Measurements from ENCODE around the gene FRRS1. TPM values are rescaled to one million over a fixed set of nuclear protein-coding genes. Genes with fewer than 3 reads are reported as not detected.

FRRS1 gene
- total and polyA plus RNA-seq, 2 experiments from 2014 or later = 0.34 to 6.8 TPM

- H4K20me1 ChIP-seq (replicated peaks; ENCODE audit: insufficient read depth) = no peaks in the 10 kb centered on the region
- no peaks in the 10 kb centered on the region for H3K27me3 ChIP-seq (ENCODE audit: insufficient read depth)
- H3K4me3 ChIP-seq = no peak overlapping the region
- no peak overlapping the region for H3K27ac ChIP-seq (ENCODE audit: low read depth)
- no peaks in the 10 kb centered on the region for H3K79me2 ChIP-seq (replicated peaks; ENCODE audit: insufficient read depth)
- H3K4me3 Mint-ChIP-seq = peak overlapping the region; percentile 32; the same call in 1 of the 3 replicates
- 0 out of 2 replicates have a peak, but pooled peaks cover 3% of the 10 kb centered on the region for H3F3A ChIP-seq (replicated peaks; ENCODE audit: low read depth)
- no peaks in the 10 kb centered on the region for H3K27me3 Mint-ChIP-seq (ENCODE audit: insufficient read depth, low read depth, poor library complexity)
- ATAC-seq (no peak), DNase-seq (ENCODE audit: low spot score) (no peak)
- H3K9me3 Mint-ChIP-seq = no peaks in the 10 kb centered on the region
- H3K9me2 ChIP-seq (ENCODE audit: insufficient read depth) = no peaks in the 10 kb centered on the region
- H3K27ac Mint-ChIP-seq = no peak overlapping the region
- no peak for TF ChIP-seq ZNF331 (CRISPR knock-in tag; IDR thresholded peaks at IDR 0.05; ENCODE audit: low read depth)
- TF ChIP-seq, protein P1, sequence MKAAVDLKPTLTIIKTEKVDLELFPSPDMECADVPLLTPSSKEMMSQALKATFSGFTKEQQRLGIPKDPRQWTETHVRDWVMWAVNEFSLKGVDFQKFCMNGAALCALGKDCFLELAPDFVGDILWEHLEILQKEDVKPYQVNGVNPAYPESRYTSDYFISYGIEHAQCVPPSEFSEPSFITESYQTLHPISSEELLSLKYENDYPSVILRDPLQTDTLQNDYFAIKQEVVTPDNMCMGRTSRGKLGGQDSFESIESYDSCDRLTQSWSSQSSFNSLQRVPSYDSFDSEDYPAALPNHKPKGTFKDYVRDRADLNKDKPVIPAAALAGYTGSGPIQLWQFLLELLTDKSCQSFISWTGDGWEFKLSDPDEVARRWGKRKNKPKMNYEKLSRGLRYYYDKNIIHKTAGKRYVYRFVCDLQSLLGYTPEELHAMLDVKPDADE (IDR thresholded peaks at IDR 0.05) = no peak
- TF ChIP-seq, protein P2, sequence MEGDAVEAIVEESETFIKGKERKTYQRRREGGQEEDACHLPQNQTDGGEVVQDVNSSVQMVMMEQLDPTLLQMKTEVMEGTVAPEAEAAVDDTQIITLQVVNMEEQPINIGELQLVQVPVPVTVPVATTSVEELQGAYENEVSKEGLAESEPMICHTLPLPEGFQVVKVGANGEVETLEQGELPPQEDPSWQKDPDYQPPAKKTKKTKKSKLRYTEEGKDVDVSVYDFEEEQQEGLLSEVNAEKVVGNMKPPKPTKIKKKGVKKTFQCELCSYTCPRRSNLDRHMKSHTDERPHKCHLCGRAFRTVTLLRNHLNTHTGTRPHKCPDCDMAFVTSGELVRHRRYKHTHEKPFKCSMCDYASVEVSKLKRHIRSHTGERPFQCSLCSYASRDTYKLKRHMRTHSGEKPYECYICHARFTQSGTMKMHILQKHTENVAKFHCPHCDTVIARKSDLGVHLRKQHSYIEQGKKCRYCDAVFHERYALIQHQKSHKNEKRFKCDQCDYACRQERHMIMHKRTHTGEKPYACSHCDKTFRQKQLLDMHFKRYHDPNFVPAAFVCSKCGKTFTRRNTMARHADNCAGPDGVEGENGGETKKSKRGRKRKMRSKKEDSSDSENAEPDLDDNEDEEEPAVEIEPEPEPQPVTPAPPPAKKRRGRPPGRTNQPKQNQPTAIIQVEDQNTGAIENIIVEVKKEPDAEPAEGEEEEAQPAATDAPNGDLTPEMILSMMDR (conservative IDR thresholded peaks at IDR 0.05; ENCODE audit: low read depth in 2 of 2) = no peak
- no peak for TF ChIP-seq EZH2phosphoT487 (IDR thresholded peaks at IDR 0.05; ENCODE audit: unreplicated experiment)
- no peak for TF ChIP-seq ZNF114 (CRISPR knock-in tag; IDR thresholded peaks at IDR 0.05)
- TF ChIP-seq NANOG (IDR thresholded peaks at IDR 0.05; ENCODE audit: borderline replicate concordance) = no peak
- no peak for TF ChIP-seq CREB1 (CRISPR knock-in tag; IDR thresholded peaks at IDR 0.05; ENCODE audit: low read depth)
- TF ChIP-seq EZH2 (IDR thresholded peaks at IDR 0.05; ENCODE audit: low read depth, unreplicated experiment) = no peak
- TF ChIP-seq JUNB (IDR thresholded peaks at IDR 0.05; ENCODE audit: unreplicated experiment) = no peak
- TF ChIP-seq STAT1 (IDR thresholded peaks at IDR 0.05; ENCODE audit: unreplicated experiment) = no peak
- H3K36me3 ChIP-seq (ENCODE audit: insufficient read depth) = no peaks in the 10 kb centered on the region
- H3K4me2 ChIP-seq = 0 out of 2 replicates have a peak overlapping the region, but pooled peaks have one; percentile 12
- H2AFZ ChIP-seq = no peak overlapping the region
- peaks cover 34% of the 10 kb centered on the region for H3K4me1 Mint-ChIP-seq
- peaks cover 6% of the 10 kb centered on the region; the same call in 1 of the 2 replicates for H3K4me1 ChIP-seq (ENCODE audit: insufficient read depth)
- 0 out of 3 replicates have a peak, but pooled peaks cover 3% of the 10 kb centered on the region for H3K36me3 Mint-ChIP-seq (ENCODE audit: low read depth)
Observed at GRCh38 chr1:99764909-99765308, 1.5 kb downstream of the FRRS1 start.

- H3K36me3 ChIP-seq (ENCODE audit: insufficient read depth) = 0 out of 2 replicates have a peak, but pooled peaks cover under 1% of the 10 kb centered on the region
- H3K27ac ChIP-seq (ENCODE audit: low read depth) = no peak overlapping the region
- peaks cover 6% of the 10 kb centered on the region; the same call in 1 of the 2 replicates for H3K4me1 ChIP-seq (ENCODE audit: insufficient read depth)
- Mint-ChIP-seq H3K27ac (no peak overlapping the region), H3K4me3 (no peak overlapping the region), H3K4me1 (peaks cover 34% of the 10 kb centered on the region), H3K9me3 (no peaks in the 10 kb centered on the region), H3K27me3 (ENCODE audit: insufficient read depth, low read depth, poor library complexity) (no peaks in the 10 kb centered on the region), H3K36me3 (ENCODE audit: low read depth) (peaks cover 5% of the 10 kb centered on the region; the same call in 2 of the 3 replicates)
- DNase-seq (ENCODE audit: low spot score) (no peak), ATAC-seq (no peak)
- H3K79me2 ChIP-seq (replicated peaks; ENCODE audit: insufficient read depth) = no peaks in the 10 kb centered on the region
- no peaks in the 10 kb centered on the region for H4K20me1 ChIP-seq (replicated peaks; ENCODE audit: insufficient read depth)
- 0 out of 2 replicates have a peak, but pooled peaks cover 3% of the 10 kb centered on the region for H3F3A ChIP-seq (replicated peaks; ENCODE audit: low read depth)
- H2AFZ ChIP-seq = no peak overlapping the region
- no peak overlapping the region for H3K4me2 ChIP-seq
- H3K27me3 ChIP-seq (ENCODE audit: insufficient read depth) = no peaks in the 10 kb centered on the region
- H3K4me3 ChIP-seq = no peak overlapping the region
- no peaks in the 10 kb centered on the region for H3K9me2 ChIP-seq (ENCODE audit: insufficient read depth)
- TF ChIP-seq POLR2AphosphoS5 (IDR thresholded peaks at IDR 0.05; ENCODE audit: low read depth) = no peak
- TF ChIP-seq STAT1 (IDR thresholded peaks at IDR 0.05; ENCODE audit: unreplicated experiment) = no peak
- no peak for TF ChIP-seq EZH2 (IDR thresholded peaks at IDR 0.05; ENCODE audit: low read depth, unreplicated experiment)
- no peak for TF ChIP-seq CREB1 (CRISPR knock-in tag; IDR thresholded peaks at IDR 0.05; ENCODE audit: low read depth)
- no peak for TF ChIP-seq ZNF114 (CRISPR knock-in tag; IDR thresholded peaks at IDR 0.05)
- TF ChIP-seq ZNF331 (CRISPR knock-in tag; IDR thresholded peaks at IDR 0.05; ENCODE audit: low read depth) = no peak
- no peak for TF ChIP-seq ZNF462 (CRISPR knock-in tag; IDR thresholded peaks at IDR 0.05)
- TF ChIP-seq NANOG (IDR thresholded peaks at IDR 0.05; ENCODE audit: borderline replicate concordance) = no peak
Observed at GRCh38 chr1:99764439-99764838, 2.0 kb downstream of the FRRS1 start.
